ENCODE measurements around the gene BUB1.

DNA sequence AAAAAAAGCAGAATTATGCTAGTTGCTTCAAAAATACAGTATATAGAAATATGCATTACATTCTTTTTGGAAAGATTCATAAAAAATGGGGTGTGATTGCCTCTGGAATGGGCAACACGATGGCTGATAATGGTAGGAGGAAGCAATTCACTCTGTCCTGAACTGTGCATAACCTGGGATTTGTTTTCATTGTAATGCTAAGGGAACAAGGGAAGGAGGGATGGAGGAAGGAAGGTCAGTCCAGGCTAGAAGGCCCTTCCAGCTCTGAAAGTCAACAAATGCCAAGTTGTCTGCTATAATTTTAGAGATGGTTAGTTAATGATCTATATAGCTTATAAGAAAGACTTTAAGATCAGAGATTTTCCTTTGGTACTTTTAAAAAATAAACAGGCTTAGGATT is 40.8 kb downstream of the BUB1 start:
- no peak for TF ChIP-seq EZH2 (IDR thresholded peaks at IDR 0.05; ENCODE audit: low read length, missing control alignments)
- TF ChIP-seq, protein P1, sequence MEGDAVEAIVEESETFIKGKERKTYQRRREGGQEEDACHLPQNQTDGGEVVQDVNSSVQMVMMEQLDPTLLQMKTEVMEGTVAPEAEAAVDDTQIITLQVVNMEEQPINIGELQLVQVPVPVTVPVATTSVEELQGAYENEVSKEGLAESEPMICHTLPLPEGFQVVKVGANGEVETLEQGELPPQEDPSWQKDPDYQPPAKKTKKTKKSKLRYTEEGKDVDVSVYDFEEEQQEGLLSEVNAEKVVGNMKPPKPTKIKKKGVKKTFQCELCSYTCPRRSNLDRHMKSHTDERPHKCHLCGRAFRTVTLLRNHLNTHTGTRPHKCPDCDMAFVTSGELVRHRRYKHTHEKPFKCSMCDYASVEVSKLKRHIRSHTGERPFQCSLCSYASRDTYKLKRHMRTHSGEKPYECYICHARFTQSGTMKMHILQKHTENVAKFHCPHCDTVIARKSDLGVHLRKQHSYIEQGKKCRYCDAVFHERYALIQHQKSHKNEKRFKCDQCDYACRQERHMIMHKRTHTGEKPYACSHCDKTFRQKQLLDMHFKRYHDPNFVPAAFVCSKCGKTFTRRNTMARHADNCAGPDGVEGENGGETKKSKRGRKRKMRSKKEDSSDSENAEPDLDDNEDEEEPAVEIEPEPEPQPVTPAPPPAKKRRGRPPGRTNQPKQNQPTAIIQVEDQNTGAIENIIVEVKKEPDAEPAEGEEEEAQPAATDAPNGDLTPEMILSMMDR (conservative IDR thresholded peaks at IDR 0.05 in 1 of 2, IDR thresholded peaks at IDR 0.05 in 1 of 2; ENCODE audit: low read depth in 1 of 2, low read length in 2 of 2), result no peak
